ENCODE measurements around the gene SUMO3.

Gene SUMO3

DNA sequence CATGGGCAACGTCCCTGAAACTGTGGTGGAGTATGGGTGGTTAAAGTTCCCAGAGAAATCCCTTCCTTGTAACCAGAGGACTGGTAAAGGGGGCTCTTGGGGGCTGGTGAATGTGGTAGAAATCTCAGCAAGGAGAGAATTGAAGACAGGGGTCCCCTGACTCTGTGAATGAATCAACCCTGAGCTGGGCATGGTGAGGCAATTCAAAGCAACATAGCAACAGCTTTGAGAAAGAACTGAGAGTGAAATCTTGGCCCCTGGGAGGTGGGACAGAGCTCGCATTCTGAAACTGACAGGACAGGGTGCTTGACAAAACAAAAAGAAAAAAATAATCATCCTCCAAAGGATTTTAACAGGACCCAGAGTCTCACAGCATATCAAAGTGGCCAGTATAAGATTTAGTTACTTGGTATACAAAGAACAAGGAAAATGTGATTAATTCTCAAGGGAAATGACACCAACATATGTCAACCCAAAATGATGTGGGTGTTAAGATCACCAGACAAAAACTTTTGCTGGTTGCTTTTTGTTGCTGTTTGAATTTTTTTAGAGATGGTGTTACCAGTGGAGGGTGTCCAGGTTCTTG is 11.7 kb upstream of the SUMO3 start:
- no peaks in the 10 kb centered on the region for H3K4me1 Mint-ChIP-seq

DNA sequence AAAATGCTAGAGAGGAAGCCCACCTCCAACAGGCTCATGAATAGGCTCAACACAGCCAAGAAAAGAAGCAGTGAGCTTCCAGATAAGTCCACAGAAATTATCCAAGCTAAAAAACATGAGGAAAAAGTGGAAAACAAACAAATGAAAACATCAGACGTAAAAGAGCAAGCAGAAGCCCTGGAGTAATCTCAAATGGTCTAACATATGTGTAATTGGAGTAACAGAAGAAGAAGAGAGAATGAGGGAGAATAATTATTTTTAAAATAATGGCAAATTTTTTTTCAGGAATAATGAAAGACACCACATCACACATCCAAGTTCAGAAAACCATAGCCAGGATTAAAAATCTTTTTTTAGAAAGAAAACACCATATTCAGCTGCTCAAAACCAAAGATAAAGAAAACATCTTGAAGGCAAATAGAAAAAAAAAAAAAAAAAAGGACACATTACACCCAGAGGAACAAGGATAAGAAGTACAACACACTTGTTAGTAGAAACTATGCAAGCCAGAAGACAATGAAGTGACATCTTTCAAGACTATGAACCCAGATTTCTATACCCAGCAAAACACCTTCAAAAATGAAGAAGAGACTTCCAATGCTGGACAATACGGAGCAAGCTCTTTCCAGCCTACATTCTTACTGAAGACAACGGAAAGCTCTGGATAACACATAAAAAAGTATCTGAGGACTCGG is 10.6 kb upstream of the SUMO3 start:
- peaks cover 24% of the 10 kb centered on the region for H3K27me3 Mint-ChIP-seq (ENCODE audit: low read depth, poor library complexity)
- DNase-seq, result no peak
- no peak overlapping the region for H3K4me3 Mint-ChIP-seq
- H3K9me3 Mint-ChIP-seq, result peaks cover 62% of the 10 kb centered on the region
- no peak overlapping the region for H3K27ac Mint-ChIP-seq
- H3K36me3 Mint-ChIP-seq (ENCODE audit: low read depth), result peaks cover 21% of the 10 kb centered on the region
- no peaks in the 10 kb centered on the region for H3K4me1 Mint-ChIP-seq
- TF ChIP-seq, protein P1, sequence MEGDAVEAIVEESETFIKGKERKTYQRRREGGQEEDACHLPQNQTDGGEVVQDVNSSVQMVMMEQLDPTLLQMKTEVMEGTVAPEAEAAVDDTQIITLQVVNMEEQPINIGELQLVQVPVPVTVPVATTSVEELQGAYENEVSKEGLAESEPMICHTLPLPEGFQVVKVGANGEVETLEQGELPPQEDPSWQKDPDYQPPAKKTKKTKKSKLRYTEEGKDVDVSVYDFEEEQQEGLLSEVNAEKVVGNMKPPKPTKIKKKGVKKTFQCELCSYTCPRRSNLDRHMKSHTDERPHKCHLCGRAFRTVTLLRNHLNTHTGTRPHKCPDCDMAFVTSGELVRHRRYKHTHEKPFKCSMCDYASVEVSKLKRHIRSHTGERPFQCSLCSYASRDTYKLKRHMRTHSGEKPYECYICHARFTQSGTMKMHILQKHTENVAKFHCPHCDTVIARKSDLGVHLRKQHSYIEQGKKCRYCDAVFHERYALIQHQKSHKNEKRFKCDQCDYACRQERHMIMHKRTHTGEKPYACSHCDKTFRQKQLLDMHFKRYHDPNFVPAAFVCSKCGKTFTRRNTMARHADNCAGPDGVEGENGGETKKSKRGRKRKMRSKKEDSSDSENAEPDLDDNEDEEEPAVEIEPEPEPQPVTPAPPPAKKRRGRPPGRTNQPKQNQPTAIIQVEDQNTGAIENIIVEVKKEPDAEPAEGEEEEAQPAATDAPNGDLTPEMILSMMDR (IDR thresholded peaks at IDR 0.05), result no peak

More for the DNA sequence above, 11.7 kb upstream of the SUMO3 start:
- Mint-ChIP-seq H3K27me3 (ENCODE audit: low read depth, poor library complexity) (peaks cover 26% of the 10 kb centered on the region), H3K36me3 (ENCODE audit: low read depth) (peaks cover 16% of the 10 kb centered on the region), H3K27ac (no peak overlapping the region), H3K9me3 (peaks cover 52% of the 10 kb centered on the region), H3K4me3 (no peak overlapping the region)
- TF ChIP-seq, protein P1 (IDR thresholded peaks at IDR 0.05), result no peak
- no peak for DNase-seq

DNA sequence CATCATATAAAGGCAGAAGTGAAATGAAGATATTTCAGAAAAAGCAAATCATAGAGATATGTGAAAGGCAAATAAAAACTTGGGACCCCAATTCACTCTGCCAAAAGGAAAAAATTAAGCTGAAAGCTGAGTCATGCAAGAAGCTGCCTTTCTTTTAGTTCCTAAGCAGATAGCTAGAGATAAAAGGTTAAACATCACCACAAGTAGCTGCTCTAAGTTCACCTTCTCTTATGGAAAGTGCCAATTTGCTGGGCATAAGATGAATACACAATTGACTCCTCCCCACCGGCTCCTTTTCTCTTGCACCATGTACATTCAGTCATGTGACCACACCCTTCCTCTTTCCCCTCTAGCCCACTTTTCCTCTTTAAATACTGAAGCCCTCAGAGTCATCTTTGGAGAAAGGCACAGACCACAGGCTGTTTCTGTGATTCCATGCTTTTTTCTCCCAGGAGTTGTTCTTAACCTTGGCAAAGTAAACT is 5.4 kb upstream of the SUMO3 start:
- Mint-ChIP-seq H3K36me3 (ENCODE audit: low read depth) (peaks cover 32% of the 10 kb centered on the region), H3K27ac (no peak overlapping the region), H3K4me1 (no peaks in the 10 kb centered on the region), H3K9me3 (peaks cover 82% of the 10 kb centered on the region), H3K27me3 (ENCODE audit: low read depth, poor library complexity) (peaks cover 7% of the 10 kb centered on the region), H3K4me3 (no peak overlapping the region)
- TF ChIP-seq, protein P1 (IDR thresholded peaks at IDR 0.05), result no peak
- no peak for DNase-seq

DNA sequence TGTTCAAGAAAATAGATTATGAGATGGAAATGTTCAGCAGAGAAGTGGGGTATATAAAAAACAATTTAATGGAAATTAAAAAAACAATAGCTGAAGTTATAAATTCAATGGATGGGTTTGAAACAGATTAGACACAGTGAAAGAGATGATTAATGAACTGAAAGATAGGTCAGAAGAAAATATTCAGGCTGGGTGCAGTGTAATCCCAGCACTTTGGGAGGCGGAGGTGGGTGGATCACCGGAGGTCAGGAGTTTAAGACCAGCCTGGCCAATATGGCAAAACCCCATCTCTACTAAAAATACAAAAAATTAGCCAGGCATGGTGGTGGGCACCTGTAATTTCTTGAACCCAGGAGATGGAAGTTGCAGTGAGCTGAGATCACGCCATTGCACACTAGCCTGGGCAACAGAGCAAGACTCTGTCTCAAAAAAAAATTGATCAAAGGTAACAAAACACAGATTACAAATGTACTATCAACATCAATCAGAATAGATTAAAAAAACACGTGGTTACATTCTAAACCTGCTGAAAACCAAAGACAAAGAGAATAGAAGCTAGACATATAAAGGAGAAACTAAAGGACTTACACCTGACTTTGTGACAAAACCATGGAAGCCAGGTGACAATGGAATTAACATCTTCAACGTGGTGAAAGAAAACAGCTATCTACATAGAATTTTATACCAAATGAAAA is 4.8 kb upstream of the SUMO3 start:
- DNase-seq, result no peak
- H3K36me3 Mint-ChIP-seq (ENCODE audit: low read depth), result peaks cover 28% of the 10 kb centered on the region
- H3K27ac Mint-ChIP-seq, result no peak overlapping the region
- TF ChIP-seq, protein P1 (IDR thresholded peaks at IDR 0.05), result no peak
- H3K9me3 Mint-ChIP-seq, result peaks cover 76% of the 10 kb centered on the region
- H3K4me1 Mint-ChIP-seq, result no peaks in the 10 kb centered on the region
- H3K4me3 Mint-ChIP-seq, result no peak overlapping the region
- peaks cover 5% of the 10 kb centered on the region for H3K27me3 Mint-ChIP-seq (ENCODE audit: low read depth, poor library complexity)

DNA sequence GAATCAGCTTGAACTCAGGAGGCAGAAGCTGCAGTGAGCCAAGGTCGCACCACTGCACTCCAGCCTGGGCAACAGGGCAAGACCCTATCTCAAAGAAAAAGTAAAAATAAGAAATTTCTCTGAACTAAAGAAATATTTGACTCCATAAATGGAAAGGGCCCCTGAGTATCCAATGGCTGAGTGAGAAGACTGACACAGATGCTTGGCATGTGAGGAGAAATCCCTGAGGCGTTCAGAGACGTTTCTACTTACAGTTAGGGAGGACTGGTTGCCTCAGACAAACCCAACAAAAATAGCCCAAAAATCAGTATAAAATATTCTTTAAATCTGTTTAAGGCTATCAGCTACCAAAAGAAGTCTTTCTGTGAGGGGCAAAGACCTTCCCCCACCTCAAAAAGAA is 3.0 kb upstream of the SUMO3 start:
- peaks cover 22% of the 10 kb centered on the region for H3K36me3 Mint-ChIP-seq (ENCODE audit: low read depth)
- H3K4me3 Mint-ChIP-seq, result no peak overlapping the region
- no peak overlapping the region for H3K27ac Mint-ChIP-seq

More for the DNA sequence above, 3.0 kb upstream of the SUMO3 start:
- Mint-ChIP-seq H3K27me3 (ENCODE audit: low read depth, poor library complexity) (peaks cover 3% of the 10 kb centered on the region), H3K9me3 (peaks cover 58% of the 10 kb centered on the region), H3K4me1 (peaks cover 7% of the 10 kb centered on the region)
- no peak for DNase-seq
- TF ChIP-seq, protein P1 (IDR thresholded peaks at IDR 0.05), result no peak
